MM.1S (cell line): ENCODE data around the gene UST.

Experiments
- DNase-seq: peaks from one replicate; pipeline ENCODE4 v3.0.0-alpha.2; 2015
- H2AFZ ChIP-seq: fragments of 300-600 bp; sonication (generic); 2 replicates; pipeline ENCODE4 v1.6.0; 2016; ENCODE audit warnings: antibody characterized with exemption, low read length
- H3F3A ChIP-seq: fragments of 300-600 bp; sonication (generic); 2 replicates; pipeline ENCODE4 v1.6.1; 2016; ENCODE audit warnings: mild to moderate bottlenecking, antibody characterized with exemption, low read length, moderate library complexity, mixed read lengths; ENCODE audit not compliant: insufficient read depth
- H3K27ac ChIP-seq: fragments of 300-600 bp; sonication (generic); 2 replicates; pipeline ENCODE4 v1.5.1; 2016; ENCODE audit warnings: mild to moderate bottlenecking, low read length
- H3K27me3 ChIP-seq: fragments of 300-600 bp; sonication (generic); replicated peaks from 2 replicates; pipeline ENCODE4 v1.6.0; 2016; ENCODE audit warnings: low read length; ENCODE audit not compliant: insufficient read depth
- H3K36me3 ChIP-seq: fragments of 300-600 bp; sonication (generic); replicated peaks from 2 replicates; pipeline ENCODE4 v1.6.1; 2016; ENCODE audit warnings: mild to moderate bottlenecking, low read length, mixed read lengths; ENCODE audit not compliant: insufficient read depth
- H3K4me1 ChIP-seq: fragments of 300-600 bp; sonication (generic); 2 replicates; pipeline ENCODE4 v1.6.1; 2016; ENCODE audit warnings: low read length, mixed read lengths
- H3K4me2 ChIP-seq: fragments of 300-600 bp; sonication (generic); 2 replicates; pipeline ENCODE4 v1.6.0; 2016; ENCODE audit warnings: low read depth, low read length
- H3K4me3 ChIP-seq: fragments of 300-600 bp; sonication (generic); 2 replicates; pipeline ENCODE4 v1.5.1; 2016; ENCODE audit warnings: low read length, mixed read lengths
- H3K79me2 ChIP-seq: fragments of 300-600 bp; sonication (generic); 2 replicates; pipeline ENCODE4 v1.6.1; 2016; ENCODE audit warnings: mixed run types, low read length, mixed read lengths
- H3K9ac ChIP-seq: fragments of 300-600 bp; sonication (generic); 2 replicates; pipeline ENCODE4 v1.6.1; 2016; ENCODE audit warnings: low read length, mixed read lengths
- H3K9me2 ChIP-seq: fragments of 300-600 bp; sonication (generic); replicated peaks from 2 replicates; pipeline ENCODE4 v1.6.1; 2016; ENCODE audit warnings: mild to moderate bottlenecking, low read length, mixed read lengths; ENCODE audit not compliant: insufficient read depth
- H3K9me3 ChIP-seq: fragments of 300-600 bp; sonication (generic); replicated peaks from 2 replicates; pipeline ENCODE4 v1.6.1; 2016; ENCODE audit warnings: mild to moderate bottlenecking, low read length, mixed read lengths; ENCODE audit not compliant: insufficient read depth
- H4K20me1 ChIP-seq: fragments of 300-600 bp; sonication (generic); 2 replicates; pipeline ENCODE4 v1.6.1; 2016; ENCODE audit warnings: mild to moderate bottlenecking, low read length, moderate library complexity, mixed read lengths; ENCODE audit not compliant: insufficient read depth
- CTCF ChIP-seq: fragments of 300-600 bp; sonication (generic); IDR thresholded peaks from 2 replicates; pipeline ENCODE4 v1.5.1; 2016; ENCODE audit warnings: antibody characterized with exemption, low read length, mixed read lengths
- EZH2 ChIP-seq: fragments of 300-600 bp; sonication (generic); optimal IDR thresholded peaks from 2 replicates; pipeline ENCODE3; 2017; ENCODE audit warnings: low read depth, mild to moderate bottlenecking, antibody characterized with exemption, low read length, mixed read lengths
- EZH2phosphoT487 ChIP-seq: fragments of 300-600 bp; sonication (generic); IDR thresholded peaks from 2 replicates; pipeline ENCODE4 v1.6.1; 2018; ENCODE audit warnings: antibody characterized with exemption, low read length

Gene UST

GRCh38 chr6:148891405-148891783 is 144.6 kb downstream of the UST start:
- Histone ChIP-seq H3F3A (no peaks in the 10 kb centered on the region), H2AFZ (no peak overlapping the region), H3K4me2 (no peak overlapping the region), H3K27me3 (no peaks in the 10 kb centered on the region), H3K9me3 (no peaks in the 10 kb centered on the region), H3K9ac (no peak overlapping the region), H3K4me3 (no peak overlapping the region), H3K27ac (no peak overlapping the region), H3K9me2 (no peaks in the 10 kb centered on the region), H3K4me1 (no peaks in the 10 kb centered on the region), H3K79me2 (no peaks in the 10 kb centered on the region), H3K36me3 (no peaks in the 10 kb centered on the region), H4K20me1 (no peaks in the 10 kb centered on the region)
- no peak for TF ChIP-seq EZH2
- no peak for DNase-seq

DNA sequence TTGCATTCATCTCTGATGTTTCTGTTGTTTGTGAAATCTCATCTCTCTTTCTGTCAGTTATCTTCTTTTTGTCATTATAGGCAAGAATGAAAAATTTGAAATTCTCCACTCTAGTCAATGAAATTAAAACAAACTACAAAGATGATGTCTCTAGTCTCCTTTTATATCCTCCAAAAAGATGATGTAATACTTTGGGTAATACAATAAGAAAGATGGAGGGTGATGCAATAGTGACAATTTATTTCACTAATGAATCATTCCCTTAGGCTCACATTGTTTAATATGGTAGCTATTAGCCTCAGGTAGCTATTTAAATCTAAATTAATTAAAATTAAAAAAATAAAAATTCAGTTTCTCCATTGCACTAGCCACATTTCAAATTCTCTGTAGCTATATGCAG is 145.4 kb downstream of the UST start:
- no peaks in the 10 kb centered on the region for H3F3A ChIP-seq
- no peaks in the 10 kb centered on the region for H3K79me2 ChIP-seq
- TF ChIP-seq CTCF: no peak
- no peaks in the 10 kb centered on the region for H3K9me3 ChIP-seq
- no peaks in the 10 kb centered on the region for H4K20me1 ChIP-seq
- H3K4me3 ChIP-seq: no peak overlapping the region
- H3K27me3 ChIP-seq: no peaks in the 10 kb centered on the region
- no peak overlapping the region for H3K9ac ChIP-seq
- no peak for DNase-seq
- no peaks in the 10 kb centered on the region for H3K9me2 ChIP-seq
- no peaks in the 10 kb centered on the region for H3K36me3 ChIP-seq
- no peak overlapping the region for H2AFZ ChIP-seq
- no peak overlapping the region for H3K4me2 ChIP-seq
- H3K4me1 ChIP-seq: no peaks in the 10 kb centered on the region
- H3K27ac ChIP-seq: no peak overlapping the region

- H3F3A ChIP-seq: no peaks in the 10 kb centered on the region
- no peak overlapping the region for H3K9ac ChIP-seq
- H3K9me2 ChIP-seq: no peaks in the 10 kb centered on the region
Observed at GRCh38 chr6:148893073-148893472, 146.2 kb downstream of the UST start.

DNA sequence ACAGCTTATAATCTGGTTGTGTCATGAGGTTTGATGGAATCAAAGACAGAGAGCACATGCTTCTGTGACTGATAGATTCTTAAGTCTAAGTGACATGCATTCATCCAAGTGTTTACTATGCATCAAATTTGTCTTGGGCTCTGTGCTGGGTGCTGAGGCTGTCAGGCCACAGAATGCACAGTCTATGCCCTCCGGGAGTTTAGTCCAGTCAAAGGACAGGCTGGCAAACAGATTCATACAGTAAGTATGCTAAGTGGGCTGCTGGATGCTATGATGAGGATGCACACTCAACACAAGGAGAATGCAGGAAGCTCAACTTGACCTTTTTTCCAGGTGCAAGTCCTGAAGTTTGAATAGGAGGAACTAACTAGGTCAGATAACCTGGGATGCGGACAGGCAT is 146.7 kb downstream of the UST start:
- H3K36me3 ChIP-seq: no peaks in the 10 kb centered on the region
- H3F3A ChIP-seq: no peaks in the 10 kb centered on the region
- no peak overlapping the region for H3K9ac ChIP-seq
- H3K4me2 ChIP-seq: no peak overlapping the region
- no peak overlapping the region for H3K4me3 ChIP-seq
- H3K9me2 ChIP-seq: no peaks in the 10 kb centered on the region
- no peaks in the 10 kb centered on the region for H3K4me1 ChIP-seq
- no peak for DNase-seq
- no peaks in the 10 kb centered on the region for H4K20me1 ChIP-seq
- H3K27ac ChIP-seq: no peak overlapping the region
- H3K27me3 ChIP-seq: no peaks in the 10 kb centered on the region
- no peaks in the 10 kb centered on the region for H3K79me2 ChIP-seq
- no peaks in the 10 kb centered on the region for H3K9me3 ChIP-seq
- no peak overlapping the region for H2AFZ ChIP-seq
- TF ChIP-seq EZH2phosphoT487 (no peak), EZH2 (no peak), CTCF (no peak)

More at GRCh38 chr6:148893073-148893472, 146.2 kb downstream of the UST start:
- H3K4me1 ChIP-seq: no peaks in the 10 kb centered on the region
- no peak overlapping the region for H3K4me3 ChIP-seq
- H3K9me3 ChIP-seq: no peaks in the 10 kb centered on the region
- H3K36me3 ChIP-seq: no peaks in the 10 kb centered on the region
- no peak for DNase-seq
- H3K27ac ChIP-seq: no peak overlapping the region
- TF ChIP-seq EZH2phosphoT487: no peak
- no peak for TF ChIP-seq EZH2
- TF ChIP-seq CTCF: no peak
- no peak overlapping the region for H3K4me2 ChIP-seq
- H4K20me1 ChIP-seq: no peaks in the 10 kb centered on the region
- no peaks in the 10 kb centered on the region for H3K79me2 ChIP-seq
- no peaks in the 10 kb centered on the region for H3K27me3 ChIP-seq
- H2AFZ ChIP-seq: no peak overlapping the region
